Right cardiac atrium (tissue), 5 donors: ENCODE data around the gene GRIK4. TPM values are rescaled to one million over a fixed set of nuclear protein-coding genes. Genes with fewer than 3 reads are reported as not detected.

Experiments used
- ATAC-seq, 2 donors: fragments of 200-7000 bp; cut with Tn5 transposase; one replicate each; pipeline versions ENCODE4 v1.8.0 to v1.9.1; 2020; ENCODE audit warnings: moderate library complexity in 2 of 2, mild to moderate bottlenecking in 1 of 2
- DNase-seq, 3 donors: peaks; one replicate each; pipeline ENCODE4 v3.0.0-alpha.2; 2020
- H3K27ac ChIP-seq: one replicate; pipeline ENCODE4 v1.5.1; 2013; ENCODE audit warnings: mild to moderate bottlenecking, low read length, control low read depth, moderate library complexity
- H3K27me3 ChIP-seq: one replicate; pipeline ENCODE4 v1.6.1; 2013; ENCODE audit not compliant: control insufficient read depth, insufficient read depth
- H3K4me1 ChIP-seq: one replicate; pipeline ENCODE4 v1.6.1; 2013; ENCODE audit warnings: low read length; ENCODE audit not compliant: control insufficient read depth, insufficient read depth
- H3K4me3 ChIP-seq: one replicate; pipeline ENCODE4 v1.5.1; 2013; ENCODE audit warnings: low read length, control low read depth
- H3K9me3 ChIP-seq: one replicate; pipeline ENCODE4 v1.6.1; 2013; ENCODE audit warnings: low read length; ENCODE audit not compliant: control insufficient read depth
- WGBS: extraction: QIAGEN DNeasy Blood & Tissue Kit; methylation state at CpG from one replicate; pipeline ENCODE4 v1.1.7; 2013; 5-methylcytosine and 5-hydroxymethylcytosine counted together
- intact Hi-C, 4 donors: fragments of 100-400 bp; cut with DNase I; formaldehyde crosslinking; loops; one replicate each; pipeline versions ENCODE4 v1.11.0 to v1.14.0; 2022 to 2023
- polyA plus RNA-seq: library from polyadenylated mRNA; stranded (reverse); fragments of 200-250 nt; gene quantifications from one replicate; pipeline ENCODE4 v1.2.3, GENCODE V29; 2013
- total RNA-seq, 4 donors: library from RNA; stranded (reverse); fragmentation: NEBNext Ultra II Directional; extraction: Animal tissue kit (Norgen Biotek cat#: 25700); gene quantifications; one replicate each; pipeline ENCODE4 v1.2.1, GENCODE V29; 2021
- donor health status: healthy with polysubstance abuse.
- donor health status: DM: no; HTN: yes; CAD: no.
- donor health status: DM: no; HTN: no; CAD: no.
- donor health status: DM: no; HTN: yes; CAD: no; lungs with severe emphysema.
- donor health status: DM: yes; HTN: yes; CAD: no.

Gene GRIK4
- total and polyA plus RNA-seq, 5 donors = 0.32 to 3.4 (median 0.80) TPM; not detected in 1

GRCh38 chr11:120863359-120863758, 351.8 kb downstream of the GRIK4 start:
- no peak overlapping the region for H3K27ac ChIP-seq
- ATAC-seq = no peak
- WGBS = 96% methylated on average over 2 of the region's 2 CpGs

DNA sequence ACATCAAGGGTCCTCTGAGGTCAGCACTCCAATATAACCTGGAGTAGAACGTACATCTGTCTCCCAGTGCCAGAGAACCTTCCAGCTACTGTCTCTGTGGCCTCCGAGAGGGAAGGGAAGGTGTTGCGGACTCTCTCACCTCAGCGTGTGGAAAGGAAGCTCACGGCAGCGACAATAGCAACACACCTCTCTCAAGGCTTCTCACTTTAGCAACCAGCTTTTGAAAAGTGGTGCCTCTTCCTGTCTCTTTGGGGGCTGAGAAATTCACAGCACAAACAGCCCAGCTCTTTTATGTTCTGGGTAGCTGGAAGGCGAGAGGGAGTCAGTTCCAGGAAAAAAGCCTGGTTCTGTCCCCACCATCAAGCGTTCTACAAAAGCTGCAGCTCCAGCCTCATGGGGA, 355.5 kb downstream of the GRIK4 start:
- 68% methylated on average over 8 of the region's 8 CpGs for WGBS
- intact Hi-C loops = no loop called here

More at GRCh38 chr11:120863359-120863758, 351.8 kb downstream of the GRIK4 start:
- no peak for DNase-seq
- Histone ChIP-seq H3K27me3 (no peaks in the 10 kb centered on the region), H3K9me3 (no peaks in the 10 kb centered on the region), H3K4me3 (no peak overlapping the region), H3K4me1 (no peaks in the 10 kb centered on the region)
- intact Hi-C loops = no loop called here

DNA sequence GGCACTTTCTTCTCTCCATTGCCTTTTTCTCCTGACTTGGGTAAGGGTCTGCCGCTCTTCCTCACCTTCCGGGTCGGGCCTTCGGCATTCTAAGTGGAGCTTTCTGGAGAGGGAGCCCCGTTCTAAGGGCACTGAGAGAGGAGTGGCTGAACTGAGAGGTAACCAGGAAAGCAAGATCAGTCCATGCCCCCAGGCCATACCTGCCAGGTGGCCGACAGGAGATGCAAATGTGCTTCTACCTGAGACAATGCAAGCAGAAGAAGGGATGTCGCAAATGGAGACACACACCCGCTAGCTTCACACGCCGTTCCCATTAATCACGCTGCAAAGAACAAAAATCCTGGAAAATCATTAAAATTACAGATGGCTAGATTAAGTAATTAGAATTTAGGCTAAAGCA, 356.0 kb downstream of the GRIK4 start:
- 79% methylated on average over 11 of the region's 11 CpGs for WGBS
- no peaks in the 10 kb centered on the region for H3K27me3 ChIP-seq
- no peak for ATAC-seq
- intact Hi-C loops = no loop called here
- H3K27ac ChIP-seq = no peak overlapping the region
- no peak overlapping the region for H3K4me3 ChIP-seq
- H3K4me1 ChIP-seq = no peaks in the 10 kb centered on the region
- no peaks in the 10 kb centered on the region for H3K9me3 ChIP-seq
- no peak for DNase-seq

More for the DNA sequence above, 355.5 kb downstream of the GRIK4 start:
- Histone ChIP-seq H3K9me3 (no peaks in the 10 kb centered on the region), H3K4me3 (no peak overlapping the region), H3K4me1 (no peaks in the 10 kb centered on the region), H3K27me3 (no peaks in the 10 kb centered on the region), H3K27ac (no peak overlapping the region)
- DNase-seq (no peak), ATAC-seq (no peak)

- no peak for DNase-seq
- ATAC-seq = no peak
- Histone ChIP-seq H3K9me3 (no peaks in the 10 kb centered on the region), H3K27me3 (no peaks in the 10 kb centered on the region), H3K4me3 (no peak overlapping the region), H3K27ac (no peak overlapping the region), H3K4me1 (no peaks in the 10 kb centered on the region)
- intact Hi-C loops = no loop called here
- WGBS = 72% methylated on average over 3 of the region's 3 CpGs
Measured at GRCh38 chr11:120867988-120868387, 356.4 kb downstream of the GRIK4 start.

DNA sequence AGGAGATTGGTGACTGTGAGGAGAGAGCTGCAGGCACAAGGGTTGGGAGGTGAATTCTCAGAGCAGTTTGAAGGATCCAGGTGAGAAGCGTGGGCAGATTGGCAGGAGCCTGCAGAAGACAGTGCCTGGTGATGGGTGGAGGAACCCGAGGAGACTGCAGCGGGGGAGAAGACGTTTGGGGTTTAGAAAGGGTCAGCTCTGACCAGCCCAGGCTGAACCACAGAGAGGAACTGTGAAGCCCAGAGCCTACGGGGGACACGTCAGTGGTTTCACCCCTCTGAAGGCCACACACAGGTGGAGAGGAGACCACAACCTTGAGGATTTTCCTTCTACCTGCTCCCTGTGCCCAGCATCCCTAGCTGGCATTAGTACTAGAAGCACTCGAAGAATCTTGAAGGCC, 357.5 kb downstream of the GRIK4 start:
- WGBS = 81% methylated on average over 7 of the region's 7 CpGs
- no peaks in the 10 kb centered on the region for H3K4me1 ChIP-seq
- no peak for ATAC-seq
- no peaks in the 10 kb centered on the region for H3K27me3 ChIP-seq
- H3K4me3 ChIP-seq = no peak overlapping the region
- H3K27ac ChIP-seq = no peak overlapping the region
- DNase-seq = no peak
- no peaks in the 10 kb centered on the region for H3K9me3 ChIP-seq
- intact Hi-C loops = no loop called here

DNA sequence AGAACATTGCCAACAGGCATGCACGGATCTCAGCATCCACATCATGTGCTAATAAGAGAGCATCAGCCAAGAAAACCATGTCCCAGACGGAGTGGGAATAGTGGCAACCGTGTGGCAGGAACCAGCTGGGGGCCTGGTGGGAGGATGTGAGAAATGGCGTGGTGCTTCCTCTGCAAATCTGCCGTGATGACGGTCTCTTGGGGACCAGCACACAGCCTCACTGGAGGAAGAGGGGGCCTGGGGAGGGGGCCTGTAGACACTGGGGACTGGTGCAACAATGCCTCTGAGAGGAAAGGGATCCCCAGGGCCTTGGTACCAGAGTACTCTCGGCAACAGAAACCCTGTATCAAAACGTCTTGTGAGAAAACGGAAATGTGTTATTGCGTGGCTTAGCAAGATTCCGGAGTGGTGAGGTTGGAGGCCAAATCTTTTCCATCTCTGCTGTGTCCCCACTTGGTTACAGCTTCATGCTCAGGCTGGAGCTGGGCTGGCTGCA, 358.0 kb downstream of the GRIK4 start:
- intact Hi-C loops = no loop called here
- Histone ChIP-seq H3K27me3 (no peaks in the 10 kb centered on the region), H3K4me1 (no peaks in the 10 kb centered on the region), H3K27ac (no peak overlapping the region), H3K4me3 (no peak overlapping the region), H3K9me3 (no peaks in the 10 kb centered on the region)
- 44% methylated on average over 11 of the region's 11 CpGs for WGBS
- DNase-seq = no peak
- ATAC-seq = no peak

DNA sequence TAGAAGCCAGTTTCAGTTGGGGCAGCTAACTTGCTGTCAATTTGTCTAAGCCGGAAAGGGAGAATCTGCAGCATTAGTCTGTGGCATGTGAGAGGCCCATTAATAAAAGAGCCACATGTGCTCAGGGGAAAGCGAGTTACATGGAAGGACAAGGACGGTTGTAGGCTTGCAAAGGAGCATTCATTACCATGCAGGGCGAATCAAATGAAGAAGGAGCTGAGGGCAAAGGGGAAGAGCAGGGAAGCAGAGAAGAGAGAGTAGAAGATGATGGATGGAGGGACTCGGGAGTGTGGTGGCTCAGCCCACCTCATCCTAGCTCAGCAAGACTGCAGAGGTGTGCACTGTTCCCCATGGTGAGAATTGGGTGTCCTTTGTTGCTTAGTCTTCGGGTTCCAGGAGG, 359.6 kb downstream of the GRIK4 start:
- no peak for ATAC-seq
- intact Hi-C loops = no loop called here
- WGBS = 88% methylated on average over 6 of the region's 6 CpGs

GRCh38 chr11:120871924-120872323, 360.4 kb downstream of the GRIK4 start:
- intact Hi-C loops = no loop called here
- Histone ChIP-seq H3K27ac (no peak overlapping the region), H3K4me3 (no peak overlapping the region), H3K27me3 (no peaks in the 10 kb centered on the region), H3K9me3 (no peaks in the 10 kb centered on the region), H3K4me1 (no peaks in the 10 kb centered on the region)
- ATAC-seq (no peak), DNase-seq (no peak)
- WGBS = 68% methylated on average over 2 of the region's 2 CpGs

More for the DNA sequence above, 359.6 kb downstream of the GRIK4 start:
- Histone ChIP-seq H3K27me3 (no peaks in the 10 kb centered on the region), H3K4me3 (no peak overlapping the region), H3K27ac (no peak overlapping the region), H3K9me3 (no peaks in the 10 kb centered on the region), H3K4me1 (no peaks in the 10 kb centered on the region)
- no peak for DNase-seq

- Histone ChIP-seq H3K4me1 (no peaks in the 10 kb centered on the region), H3K9me3 (no peaks in the 10 kb centered on the region), H3K4me3 (no peak overlapping the region), H3K27me3 (no peaks in the 10 kb centered on the region), H3K27ac (no peak overlapping the region)
- 93% methylated on average over 15 of the region's 15 CpGs for WGBS
- intact Hi-C loops = no loop called here
- ATAC-seq (no peak), DNase-seq (no peak)
Measured at GRCh38 chr11:120873966-120874735, 362.6 kb downstream of the GRIK4 start.

GRCh38 chr11:120875986-120876385, 364.4 kb downstream of the GRIK4 start:
- no peaks in the 10 kb centered on the region for H3K27me3 ChIP-seq
- 93% methylated on average over 1 of the region's 1 CpG for WGBS
- H3K27ac ChIP-seq = no peak overlapping the region
- no peak overlapping the region for H3K4me3 ChIP-seq
- intact Hi-C loops = no loop called here
- peaks cover 2% of the 10 kb centered on the region for H3K4me1 ChIP-seq
- H3K9me3 ChIP-seq = no peaks in the 10 kb centered on the region
- ATAC-seq (no peak), DNase-seq (no peak)

- no peaks in the 10 kb centered on the region for H3K9me3 ChIP-seq
- no peak overlapping the region for H3K4me3 ChIP-seq
- H3K4me1 ChIP-seq = peaks cover 3% of the 10 kb centered on the region
- no peak overlapping the region for H3K27ac ChIP-seq
- H3K27me3 ChIP-seq = no peaks in the 10 kb centered on the region
- 68% methylated on average over 10 of the region's 10 CpGs for WGBS
- ATAC-seq (no peak), DNase-seq (no peak)
- intact Hi-C loops = no loop called here
Measured at GRCh38 chr11:120877746-120878365, 366.3 kb downstream of the GRIK4 start.
